Stimulated activated CD4-positive, alpha-beta T cell treated with anti-CD3 and anti-CD28 coated beads, Interleukin-12 subunit alpha, Interleukin-12 subunit beta, amount 100 ng/mL, for 4 hours (primary cell): ENCODE measurements around the gene GRIA1.
"Not testable (repeated sequence)": the region's sequence is repeated elsewhere in the genome, so short reads cannot be mapped to it uniquely, and the experiment has no call there.

Experiments
- DNase-seq: peaks from one replicate; pipeline ENCODE4 v3.0.0-alpha.2; 2020

The GRIA1 gene

DNA sequence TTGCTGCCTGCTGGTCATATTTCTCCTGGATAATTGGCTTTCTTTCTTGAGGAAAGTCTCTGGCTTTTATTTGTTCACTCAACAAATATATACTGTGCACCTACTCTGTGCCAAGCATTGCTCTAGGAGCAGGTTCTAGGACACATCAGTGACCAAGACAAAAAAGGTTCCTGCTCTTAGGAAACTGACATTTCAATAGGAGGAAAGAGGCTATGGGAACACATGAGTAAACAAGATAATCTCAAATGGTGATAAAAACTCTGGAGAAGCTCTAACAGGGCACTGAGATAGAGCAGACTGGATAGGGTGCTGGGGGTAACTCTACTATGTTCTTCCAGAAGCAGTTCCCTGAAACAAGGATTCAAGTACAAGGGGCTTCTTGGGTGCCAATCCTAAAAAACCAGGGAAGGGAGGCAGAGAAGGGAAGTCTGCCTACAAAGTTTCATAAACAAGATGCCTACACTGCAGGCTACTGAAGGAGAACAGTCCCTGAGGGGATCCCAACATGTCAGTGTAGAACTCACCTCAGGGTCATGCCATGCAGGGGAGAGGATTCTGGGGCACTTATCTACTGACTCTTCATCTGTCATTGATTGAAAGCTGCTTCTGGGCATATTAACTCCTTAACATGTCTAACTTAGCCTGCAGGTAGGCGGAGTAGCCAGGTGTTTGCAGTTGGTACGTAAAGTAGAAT is 181.3 kb downstream of the GRIA1 start:
- no peak for DNase-seq

DNA sequence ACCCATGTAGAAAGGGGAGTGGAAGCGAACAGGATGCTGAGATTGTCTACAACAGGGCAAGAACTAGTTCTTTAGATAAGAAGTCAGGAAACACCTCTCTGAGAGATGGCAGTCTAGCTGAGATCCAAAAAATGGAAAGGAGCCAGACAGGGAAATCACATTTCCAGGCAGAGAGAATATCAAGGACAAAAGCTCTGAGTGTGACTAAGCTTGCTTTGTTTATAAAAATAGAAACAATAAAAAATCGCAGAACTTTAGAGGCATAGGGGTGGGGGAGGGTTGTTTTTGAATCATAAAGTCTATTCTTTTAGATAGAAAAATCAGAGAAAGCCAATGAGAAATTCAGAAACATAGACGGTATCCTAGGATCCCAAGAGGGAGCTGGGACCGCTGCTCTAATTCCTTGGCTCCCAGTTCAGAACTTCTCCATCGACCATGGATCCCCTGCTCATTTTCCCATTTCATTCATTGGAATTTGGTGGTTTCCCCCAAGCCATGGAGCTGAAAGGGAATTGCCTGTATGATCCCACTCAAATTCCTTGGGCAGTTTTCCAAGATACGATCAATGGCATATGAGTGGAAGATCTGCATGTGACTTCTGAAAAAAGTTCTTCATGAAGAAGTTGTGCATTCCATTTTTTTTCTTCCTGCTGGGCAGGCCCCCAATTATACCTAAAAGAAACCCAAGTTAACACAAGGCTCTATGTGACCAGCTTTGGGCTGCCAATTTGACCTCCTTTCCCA is 182.0 kb downstream of the GRIA1 start:
- no peak for DNase-seq

DNA sequence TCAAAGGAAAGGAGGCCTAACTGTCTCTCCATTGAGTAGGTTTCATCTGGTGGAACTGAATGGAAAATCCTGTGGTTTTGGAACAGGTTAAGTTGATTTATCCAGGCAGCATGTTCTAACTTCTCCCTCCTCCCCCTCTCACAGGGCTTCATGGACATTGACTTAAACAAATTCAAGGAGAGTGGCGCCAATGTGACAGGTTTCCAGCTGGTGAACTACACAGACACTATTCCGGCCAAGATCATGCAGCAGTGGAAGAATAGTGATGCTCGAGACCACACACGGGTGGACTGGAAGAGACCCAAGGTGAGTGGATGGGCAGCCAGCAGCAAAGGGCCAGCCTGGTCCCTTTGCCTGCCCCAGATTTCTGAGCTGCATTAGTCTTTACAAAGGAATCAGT is 183.9 kb downstream of the GRIA1 start:
- DNase-seq: no peak

GRCh38 chr5:153676406-153676805 is 185.9 kb downstream of the GRIA1 start:
- no peak for DNase-seq

DNA sequence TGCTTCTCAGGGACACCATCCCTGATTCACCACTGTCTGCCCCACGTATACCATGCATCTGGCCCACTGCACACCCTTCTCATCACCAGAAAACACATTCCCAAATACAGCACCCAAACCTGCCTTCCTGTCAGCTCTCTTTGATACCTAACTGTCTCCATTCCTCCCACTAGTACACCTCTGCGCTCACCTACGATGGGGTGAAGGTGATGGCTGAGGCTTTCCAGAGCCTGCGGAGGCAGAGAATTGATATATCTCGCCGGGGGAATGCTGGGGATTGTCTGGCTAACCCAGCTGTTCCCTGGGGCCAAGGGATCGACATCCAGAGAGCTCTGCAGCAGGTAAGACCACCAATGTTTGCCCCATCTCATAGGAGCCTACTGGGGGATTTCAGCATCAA is 186.4 kb downstream of the GRIA1 start:
- no peak for DNase-seq

DNA sequence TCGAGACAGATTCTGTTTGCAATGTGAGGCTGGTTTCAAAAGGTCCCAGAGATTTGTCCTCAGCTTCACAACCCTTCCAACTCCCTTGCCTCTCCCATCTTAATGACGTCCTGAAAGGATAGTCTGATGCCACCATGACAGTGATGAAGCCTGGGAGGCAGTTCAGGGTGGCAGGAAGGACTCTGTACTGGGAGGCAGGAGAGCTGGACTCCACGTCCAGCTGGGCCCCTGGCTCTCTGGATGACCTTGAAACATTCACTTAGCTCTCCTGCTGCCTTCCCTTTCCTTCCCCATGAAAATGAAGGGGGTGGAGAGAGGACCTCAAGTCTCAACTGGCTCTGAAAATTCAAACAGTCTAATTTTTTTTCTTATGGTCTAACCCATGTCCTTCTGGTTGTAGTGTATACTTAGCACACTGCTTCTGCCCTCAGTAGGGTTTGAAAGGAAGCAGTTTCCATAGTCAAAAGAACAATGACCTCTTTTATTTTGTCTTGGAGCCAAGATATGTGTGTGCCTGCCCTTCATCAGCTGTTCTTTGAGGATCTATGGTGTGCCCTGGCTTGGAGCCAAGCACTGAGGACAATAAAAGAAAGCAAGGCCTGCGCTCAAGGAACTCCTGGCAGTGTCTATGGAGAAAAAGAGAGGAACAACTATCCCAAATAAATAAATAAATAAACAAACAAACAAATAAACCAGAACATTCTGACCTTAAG is 188.3 kb downstream of the GRIA1 start:
- no peak for DNase-seq

DNA sequence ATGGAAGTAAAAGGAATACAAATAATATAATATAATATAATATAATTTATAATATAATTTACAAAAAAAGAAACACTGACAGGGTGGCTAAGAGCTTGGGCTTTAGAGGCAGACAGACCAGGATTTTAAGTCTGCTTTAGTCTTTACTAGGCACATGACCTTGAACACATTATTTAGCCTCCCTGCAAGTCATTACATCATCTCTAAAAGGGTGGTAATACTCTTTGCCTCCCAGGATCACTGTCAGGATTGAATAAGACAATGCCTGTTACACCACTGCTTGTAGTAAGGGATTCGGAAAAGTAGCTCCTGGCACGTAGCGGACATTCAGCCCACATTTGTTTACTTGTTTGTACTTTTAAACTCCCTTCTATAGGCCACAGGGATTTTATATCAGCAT is 199.8 kb downstream of the GRIA1 start:
- DNase-seq: no peak

- no peak for DNase-seq
Measured at GRCh38 chr5:153696256-153696655, 205.8 kb downstream of the GRIA1 start.

DNA sequence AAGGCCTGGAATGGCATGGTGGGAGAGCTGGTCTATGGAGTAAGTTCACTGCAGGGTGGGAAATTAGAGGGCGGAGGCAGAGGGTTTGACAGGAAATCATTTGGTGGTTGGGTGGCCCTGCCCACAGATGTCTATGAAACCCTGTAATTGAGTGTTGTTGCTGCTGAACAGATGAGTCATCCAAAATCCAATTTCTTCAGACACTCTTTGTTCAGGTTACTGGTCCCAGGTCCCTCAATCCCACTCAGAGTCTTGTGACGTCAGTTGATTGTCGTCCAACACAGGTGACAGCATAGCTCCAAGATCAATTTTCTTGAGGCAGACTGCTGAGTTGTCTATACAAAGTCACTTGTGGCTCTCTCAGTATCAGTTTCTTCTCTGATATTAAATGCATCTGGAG is 208.6 kb downstream of the GRIA1 start:
- no peak for DNase-seq

- no peak for DNase-seq
Measured at GRCh38 chr5:153700940-153701339, 210.5 kb downstream of the GRIA1 start.

DNA sequence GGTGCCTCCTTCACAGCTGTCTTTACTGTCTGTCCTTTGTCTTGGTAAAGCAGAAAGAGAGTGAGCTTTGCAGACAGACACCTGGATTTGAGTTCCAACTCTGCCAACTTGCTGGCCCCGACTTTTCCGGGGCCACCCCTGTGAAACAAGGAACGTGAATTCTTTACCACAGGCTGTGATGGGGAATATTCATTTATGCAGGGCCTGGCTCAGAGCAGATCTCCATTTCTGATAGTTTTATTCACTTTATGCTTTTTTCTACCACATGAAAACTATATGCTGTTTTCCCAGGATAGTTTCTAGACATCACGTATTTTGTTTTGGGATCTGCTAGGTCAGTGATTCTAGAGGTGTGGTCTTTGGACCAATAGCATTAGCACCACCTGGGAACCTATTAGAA is 211.8 kb downstream of the GRIA1 start:
- DNase-seq: no peak

DNA sequence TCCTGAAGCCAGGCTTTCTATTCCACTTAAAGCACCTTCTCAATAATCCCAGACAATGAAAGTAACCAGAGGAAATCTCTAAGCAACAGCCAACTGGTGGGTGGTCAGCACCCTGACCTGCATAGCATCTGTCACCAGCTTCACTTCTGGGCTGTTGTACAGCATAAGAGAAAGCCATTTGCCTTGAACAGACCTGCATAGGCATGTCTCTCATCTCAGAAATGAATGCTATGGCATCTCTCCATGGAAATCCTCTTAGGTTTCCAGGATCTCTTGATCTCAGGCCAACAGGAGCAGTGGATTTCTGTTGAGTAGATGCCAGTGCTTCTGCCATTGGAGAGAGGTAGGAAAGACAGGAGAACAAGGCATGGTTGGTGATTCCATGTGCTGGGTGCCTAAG is 213.6 kb downstream of the GRIA1 start:
- DNase-seq: no peak

GRCh38 chr5:153707626-153708025 is 217.2 kb downstream of the GRIA1 start:
- no peak for DNase-seq

GRCh38 chr5:153711755-153712154 is 221.3 kb downstream of the GRIA1 start:
- DNase-seq: no peak

DNA sequence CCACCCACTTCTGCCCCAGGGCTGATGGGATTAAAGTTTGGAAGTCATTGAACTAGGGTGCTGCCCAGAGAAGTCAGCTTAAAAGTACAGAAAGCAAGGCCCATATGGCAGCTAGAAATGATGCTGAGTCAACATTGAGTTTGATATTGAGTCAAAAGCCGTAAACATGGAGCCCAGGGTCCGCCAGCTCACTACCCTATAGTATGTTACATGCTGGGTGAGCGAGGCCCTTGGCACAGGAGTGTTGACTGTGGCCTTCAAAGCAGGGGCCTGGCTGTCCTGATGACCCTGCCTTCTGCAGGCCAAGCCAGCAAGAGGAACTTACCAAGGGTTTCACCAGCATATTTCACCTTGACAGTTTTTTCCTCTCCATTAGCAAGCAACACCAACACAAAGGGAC is 222.5 kb downstream of the GRIA1 start:
- DNase-seq: no peak

DNA sequence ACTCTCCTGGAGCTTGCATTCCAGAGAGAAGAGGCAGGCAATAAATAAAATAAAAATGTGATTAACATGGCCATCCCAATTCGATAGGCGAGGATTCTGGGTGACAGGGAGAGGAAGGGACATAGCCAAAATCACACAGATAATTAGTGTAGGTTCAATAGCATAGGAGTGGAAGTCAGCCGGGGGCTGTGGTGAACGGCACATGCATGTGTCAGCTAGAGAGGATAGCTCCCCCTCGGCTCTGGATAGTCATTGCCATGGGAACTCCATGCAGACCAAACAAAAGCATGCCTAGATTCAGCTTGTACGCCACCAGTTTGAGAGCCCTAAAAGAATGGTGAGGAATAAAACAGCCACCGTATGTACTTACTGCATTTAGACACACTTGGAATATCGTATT is 223.5 kb downstream of the GRIA1 start:
- no peak for DNase-seq

DNA sequence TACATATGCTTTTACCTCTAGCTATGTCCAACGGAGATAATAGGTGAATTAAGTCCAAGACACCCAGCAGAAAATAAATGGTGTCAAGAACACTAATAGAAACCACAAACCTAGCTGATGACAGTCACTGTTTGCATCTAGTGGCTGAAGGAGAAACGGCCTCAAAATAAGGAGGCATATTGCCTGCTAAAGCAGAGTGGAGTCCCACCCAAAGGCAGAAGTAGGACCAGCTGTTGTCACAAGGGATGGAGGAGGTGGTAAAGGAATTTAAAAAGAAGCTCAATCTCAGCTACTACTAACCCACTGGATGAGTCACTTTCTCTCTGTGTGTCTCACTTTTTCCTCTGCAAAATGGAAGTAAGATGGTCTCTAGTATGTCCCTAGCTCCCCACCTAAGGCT is 224.3 kb downstream of the GRIA1 start:
- no peak for DNase-seq

DNA sequence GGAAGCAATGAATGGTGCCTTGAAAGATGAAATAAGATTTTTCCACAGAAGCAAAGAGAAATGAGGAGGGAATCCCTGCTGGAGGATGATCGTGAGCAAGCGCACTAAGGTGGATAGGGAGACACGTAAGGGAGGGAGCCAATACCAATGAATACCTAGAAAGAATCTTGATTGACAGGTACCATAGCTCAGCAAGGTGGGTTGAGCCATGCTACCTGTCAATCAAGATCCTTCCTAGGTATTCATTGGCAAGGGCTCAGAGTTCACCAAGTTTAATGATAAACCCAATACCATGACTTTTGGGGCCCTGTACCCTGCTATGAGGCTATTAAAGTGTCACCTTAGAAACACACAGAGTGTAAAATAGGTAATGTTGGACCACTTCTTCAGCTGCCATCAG is 226.8 kb downstream of the GRIA1 start:
- DNase-seq: no peak

GRCh38 chr5:153718713-153719112 is 228.2 kb downstream of the GRIA1 start:
- DNase-seq: no peak

DNA sequence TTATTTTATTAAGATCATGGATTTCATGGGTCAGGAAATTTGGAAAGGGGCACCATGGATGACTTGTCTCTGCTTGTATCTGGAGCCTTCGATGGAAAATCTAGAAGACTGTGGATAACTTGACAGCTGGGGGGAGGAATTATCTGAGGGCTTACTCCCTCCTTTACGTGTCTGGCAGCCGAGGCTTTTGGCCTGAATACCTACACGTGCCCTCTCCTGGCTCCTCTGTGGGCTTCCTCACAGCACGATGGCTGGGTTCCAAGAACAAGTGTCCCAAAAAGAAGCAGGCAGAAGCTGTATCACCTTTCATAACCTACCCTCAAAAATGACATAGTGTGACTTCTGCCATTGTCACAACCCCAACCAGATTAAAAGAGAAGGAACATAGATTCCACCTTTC is 228.9 kb downstream of the GRIA1 start:
- DNase-seq: no peak

GRCh38 chr5:153723022-153723610 is 232.6 kb downstream of the GRIA1 start:
- DNase-seq: not testable (repeated sequence)

GRCh38 chr5:153742060-153742459 is 251.6 kb downstream of the GRIA1 start:
- DNase-seq: no peak

- DNase-seq: no peak
Measured at GRCh38 chr5:153744751-153745150, 254.3 kb downstream of the GRIA1 start.
